ENCODE measurements around the gene TF.

Gene TF

DNA sequence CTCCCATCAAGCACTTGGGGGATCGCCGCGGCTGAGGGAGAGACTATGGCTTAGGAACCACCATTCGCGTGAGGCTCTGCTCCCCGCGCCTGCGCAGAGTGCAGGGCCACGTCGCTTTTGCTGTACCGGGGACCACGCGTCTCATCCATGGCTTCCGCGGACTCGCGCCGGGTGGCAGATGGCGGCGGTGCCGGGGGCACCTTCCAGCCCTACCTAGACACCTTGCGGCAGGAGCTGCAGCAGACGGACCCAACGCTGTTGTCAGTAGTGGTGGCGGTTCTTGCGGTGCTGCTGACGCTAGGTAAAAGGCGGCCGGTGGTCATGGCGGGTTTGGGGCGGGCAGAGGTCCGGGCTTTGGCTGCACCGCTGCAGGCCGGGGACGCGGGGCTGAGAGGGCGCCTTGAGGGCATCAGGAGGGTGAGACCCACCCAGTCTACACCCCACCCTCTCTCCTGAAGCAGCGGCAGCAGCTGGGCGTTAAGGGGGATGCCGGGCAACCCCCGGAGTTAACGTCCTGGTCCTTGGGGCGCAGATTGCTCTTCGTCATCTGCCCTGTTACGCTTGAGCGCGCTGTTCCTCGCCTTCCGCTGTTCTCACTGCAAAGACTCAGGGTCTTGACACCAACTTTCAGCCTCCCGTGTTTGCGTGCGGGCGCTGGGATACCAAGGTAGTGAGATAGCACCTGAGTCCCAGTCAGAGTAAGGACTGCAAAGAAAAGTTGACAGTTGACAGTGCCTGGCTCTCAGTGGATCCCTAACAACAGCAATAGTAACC, 59.7 kb downstream of the TF start, which contains the start of gene SRPRB (continued):
- no peak for TF ChIP-seq ZNF112 (tag by site-specific recombination; IDR thresholded peaks at IDR 0.05)
- no peak for TF ChIP-seq ZNF623 (tag by site-specific recombination; IDR thresholded peaks at IDR 0.05)
- TF ChIP-seq ZNF707 (tag by site-specific recombination; IDR thresholded peaks at IDR 0.05) = no peak
- TF ChIP-seq ZSCAN4 (tag by site-specific recombination; IDR thresholded peaks at IDR 0.05) = no peak
- TF ChIP-seq HOXC10 (CRISPR knock-in tag; IDR thresholded peaks at IDR 0.05) = no peak
- no peak for TF ChIP-seq SCRT2 (tag by site-specific recombination; IDR thresholded peaks at IDR 0.05)
- no peak for TF ChIP-seq MYNN (tag by site-specific recombination; IDR thresholded peaks at IDR 0.05; ENCODE audit: borderline replicate concordance)
- TF ChIP-seq, protein P1, sequence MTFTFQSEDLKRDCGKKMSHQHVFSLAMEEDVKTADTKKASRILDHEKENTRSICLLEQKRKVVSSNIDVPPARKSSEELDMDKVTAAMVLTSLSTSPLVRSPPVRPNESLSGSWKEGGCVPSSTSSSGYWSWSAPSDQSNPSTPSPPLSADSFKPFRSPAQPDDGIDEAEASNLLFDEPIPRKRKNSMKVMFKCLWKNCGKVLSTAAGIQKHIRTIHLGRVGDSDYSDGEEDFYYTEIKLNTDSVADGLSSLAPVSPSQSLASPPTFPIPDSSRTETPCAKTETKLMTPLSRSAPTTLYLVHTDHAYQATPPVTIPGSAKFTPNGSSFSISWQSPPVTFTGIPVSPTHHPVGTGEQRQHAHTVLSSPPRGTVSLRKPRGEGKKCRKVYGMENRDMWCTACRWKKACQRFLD (tag by site-specific recombination; IDR thresholded peaks at IDR 0.05) = no peak
- TF ChIP-seq TRIM28 (IDR thresholded peaks at IDR 0.05; ENCODE audit: borderline replicate concordance, low read length) = no peak
- TF ChIP-seq FEZF1 (tag by site-specific recombination; IDR thresholded peaks at IDR 0.05) = no peak
- TF ChIP-seq ZNF404 (tag by site-specific recombination; IDR thresholded peaks at IDR 0.05) = no peak
- TF ChIP-seq ZNF16 (tag by site-specific recombination; IDR thresholded peaks at IDR 0.05; ENCODE audit: low read depth) = no peak
- TF ChIP-seq BCL11B (tag by site-specific recombination; IDR thresholded peaks at IDR 0.05; ENCODE audit: low read depth) = no peak
- TF ChIP-seq ZNF132 (tag by site-specific recombination; IDR thresholded peaks at IDR 0.05; ENCODE audit: borderline replicate concordance) = no peak
- no peak for TF ChIP-seq ZNF664 (tag by site-specific recombination; IDR thresholded peaks at IDR 0.05)
- TF ChIP-seq REPIN1 (tag by site-specific recombination; IDR thresholded peaks at IDR 0.05; ENCODE audit: low read depth) = no peak
- no peak for TF ChIP-seq ZNF416 (tag by site-specific recombination; IDR thresholded peaks at IDR 0.05)
- no peak for TF ChIP-seq ZNF175 (tag by site-specific recombination; IDR thresholded peaks at IDR 0.05)
- TF ChIP-seq ZNF221 (tag by site-specific recombination; IDR thresholded peaks at IDR 0.05; ENCODE audit: borderline replicate concordance) = no peak
- TF ChIP-seq ZNF768 (tag by site-specific recombination; IDR thresholded peaks at IDR 0.05) = no peak
- no peak for TF ChIP-seq BCL11A (tag by site-specific recombination; IDR thresholded peaks at IDR 0.05; ENCODE audit: low read depth)
- TF ChIP-seq GLI2 (tag by site-specific recombination; IDR thresholded peaks at IDR 0.05; ENCODE audit: borderline replicate concordance, low read depth) = no peak
- no peak for TF ChIP-seq PRDM1 (tag by site-specific recombination; IDR thresholded peaks at IDR 0.05)
- peak; percentile 94 for TF ChIP-seq ZBTB48 (tag by site-specific recombination; IDR thresholded peaks at IDR 0.05)
- no peak for TF ChIP-seq ZNF423 (tag by site-specific recombination; IDR thresholded peaks at IDR 0.05)
- TF ChIP-seq ZNF24 (tag by site-specific recombination; IDR thresholded peaks at IDR 0.05) = no peak
- peak; percentile 86 for TF ChIP-seq ZNF341 (tag by site-specific recombination; IDR thresholded peaks at IDR 0.05; ENCODE audit: low read depth)
- TF ChIP-seq ZNF214 (tag by site-specific recombination; IDR thresholded peaks at IDR 0.05; ENCODE audit: borderline replicate concordance) = no peak
- TF ChIP-seq ZNF354C (tag by site-specific recombination; IDR thresholded peaks at IDR 0.05; ENCODE audit: borderline replicate concordance, low read depth) = no peak
- TF ChIP-seq ZNF830 (tag by site-specific recombination; IDR thresholded peaks at IDR 0.05; ENCODE audit: low read depth) = no peak
- TF ChIP-seq ZBTB7A (tag by site-specific recombination; IDR thresholded peaks at IDR 0.05; ENCODE audit: low read depth) = no peak
- TF ChIP-seq ZNF677 (tag by site-specific recombination; IDR thresholded peaks at IDR 0.05) = no peak
- no peak for TF ChIP-seq ZNF701 (tag by site-specific recombination; IDR thresholded peaks at IDR 0.05)
- TF ChIP-seq ZBTB20 (tag by site-specific recombination; IDR thresholded peaks at IDR 0.05) = peak; percentile 95
- TF ChIP-seq ZNF223 (tag by site-specific recombination; IDR thresholded peaks at IDR 0.05) = no peak
- no peak for TF ChIP-seq ZNF280C (tag by site-specific recombination; IDR thresholded peaks at IDR 0.05)
- TF ChIP-seq ZNF140 (tag by site-specific recombination; IDR thresholded peaks at IDR 0.05) = no peak

Measured in HEK293 (cell line).